Muscle of back (tissue), 11 donors: ENCODE measurements around the gene ITGA11. TPM values are rescaled to one million over a fixed set of nuclear protein-coding genes. Genes with fewer than 3 reads are reported as not detected.
"Not testable (repeated sequence)": the region's sequence is repeated elsewhere in the genome, so short reads cannot be mapped to it uniquely, and the experiment has no call there.

Source experiments
- DNase-seq, 3 donors: peaks; one replicate each; pipeline versions ENCODE4 v3.0.0 to v3.0.0-alpha.2; 2013
- polyA plus RNA-seq, 10 donors: library from polyadenylated mRNA; unstranded; fragments of 120-200 nt; gene quantifications; one replicate each; pipeline ENCODE4 v1.2.1, GENCODE V29; 2013; ENCODE audit not compliant: insufficient read length in 10 of 10

ITGA11 gene
- polyA plus RNA-seq, 10 donors: 2.2 to 10.9 (median 5.7) TPM

DNA sequence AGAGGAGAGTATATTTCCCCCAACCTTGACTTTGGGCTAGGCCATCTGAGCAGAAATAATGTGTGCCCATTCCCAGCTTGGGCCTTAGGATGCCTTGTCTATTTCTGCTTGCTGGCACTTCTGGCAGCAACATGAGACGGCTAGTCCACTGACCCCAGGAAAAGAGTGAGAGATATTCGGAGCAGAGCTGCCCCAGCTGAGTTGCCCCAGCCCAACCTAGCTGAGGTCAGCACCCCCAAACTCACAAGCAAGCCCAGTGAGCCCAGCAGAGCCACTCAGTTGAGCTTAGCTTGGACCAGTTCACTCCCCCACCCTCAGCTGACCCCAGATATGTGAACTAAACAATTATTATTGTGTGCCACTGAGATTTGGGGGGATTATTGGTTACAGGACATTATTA, 20.2 kb downstream of the ITGA11 start:
- DNase-seq: no peak

DNA sequence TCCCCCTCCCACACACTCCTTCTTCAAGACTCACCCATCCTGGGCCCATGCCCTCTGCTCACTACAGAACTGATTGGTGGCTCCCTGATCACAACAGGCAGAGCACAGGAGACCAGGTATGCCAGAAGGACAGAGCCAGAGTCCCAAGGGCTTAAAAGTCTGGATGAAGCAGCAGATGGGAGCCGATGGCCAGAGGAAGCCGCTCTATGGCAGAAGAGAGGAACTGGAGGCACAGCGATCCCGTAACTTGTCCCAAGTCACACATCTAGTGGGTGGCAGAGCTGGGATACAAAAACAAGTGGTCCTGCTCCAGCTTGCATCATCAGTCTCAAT, 20.7 kb downstream of the ITGA11 start:
- DNase-seq: no peak

DNA sequence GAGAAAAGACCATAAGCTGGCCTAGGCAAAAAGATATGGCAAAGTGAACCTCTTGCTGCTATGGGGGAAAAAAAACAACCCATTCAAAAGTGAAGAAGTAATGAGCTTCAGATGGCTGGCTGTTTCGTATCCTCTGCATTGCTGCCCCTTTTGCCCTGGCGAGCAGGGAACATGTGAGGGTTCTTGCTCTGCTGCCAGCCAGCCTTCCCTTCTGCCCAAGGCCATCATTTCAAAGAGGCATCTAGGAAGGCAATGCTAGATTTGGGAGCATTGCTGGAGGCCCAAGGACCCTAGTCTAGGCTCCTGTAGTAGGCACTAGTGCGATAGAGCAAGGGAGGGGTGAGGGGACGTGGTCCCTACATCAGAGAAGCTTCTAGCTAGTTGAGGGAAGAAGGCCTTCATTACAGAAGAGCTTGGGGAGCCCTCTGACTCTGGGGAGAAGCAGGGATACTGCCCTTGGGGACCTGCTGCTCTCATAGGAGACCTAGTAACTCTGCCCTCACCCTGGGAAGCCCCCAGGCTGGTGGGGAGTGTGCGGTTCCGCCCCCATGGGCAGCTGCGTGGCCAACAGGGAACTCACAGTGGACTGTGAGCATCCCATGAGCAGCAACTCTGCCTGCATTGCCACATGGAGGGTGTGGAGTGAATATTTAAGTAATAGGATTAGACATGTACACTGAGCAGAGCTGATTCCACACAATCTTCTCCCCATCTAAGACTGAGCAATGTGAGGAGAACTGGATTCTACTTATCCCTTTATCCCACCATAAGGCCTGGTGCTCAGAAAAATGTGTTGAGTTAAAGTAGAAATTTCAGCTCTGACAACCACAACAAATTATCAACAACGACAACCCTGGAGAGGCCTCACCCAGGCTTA, 21.3 kb downstream of the ITGA11 start:
- no peak for DNase-seq

DNA sequence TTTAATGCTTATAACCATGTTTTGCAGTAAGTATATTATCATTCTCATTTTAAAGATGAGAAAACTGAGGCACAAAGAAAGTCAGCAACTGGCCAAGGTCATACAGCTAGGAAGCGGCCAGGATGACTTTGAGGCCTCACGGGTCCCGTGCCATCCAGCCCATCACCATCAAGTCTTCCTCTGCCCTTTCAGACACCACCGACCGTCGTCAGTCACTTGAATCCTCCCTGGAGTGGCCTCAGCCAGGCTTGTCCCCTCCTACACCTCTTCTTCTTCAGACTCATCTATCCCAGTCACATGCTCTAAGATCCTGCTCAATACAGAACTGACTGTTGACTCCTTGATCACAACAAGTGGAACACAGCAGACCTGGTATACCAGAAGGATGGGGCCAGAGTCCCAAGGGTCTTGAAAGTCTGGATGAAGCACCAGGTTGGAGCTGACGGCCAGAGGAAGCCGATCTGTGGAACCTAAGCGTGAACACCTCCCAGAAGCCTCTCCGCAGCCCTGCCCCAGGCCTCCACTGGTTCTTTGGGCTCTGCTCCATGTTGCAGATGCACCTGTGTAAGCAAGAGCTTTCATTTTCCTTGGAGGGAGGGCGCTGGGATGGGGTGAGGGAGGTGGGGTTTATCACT, 22.1 kb downstream of the ITGA11 start:
- DNase-seq: no peak

DNA sequence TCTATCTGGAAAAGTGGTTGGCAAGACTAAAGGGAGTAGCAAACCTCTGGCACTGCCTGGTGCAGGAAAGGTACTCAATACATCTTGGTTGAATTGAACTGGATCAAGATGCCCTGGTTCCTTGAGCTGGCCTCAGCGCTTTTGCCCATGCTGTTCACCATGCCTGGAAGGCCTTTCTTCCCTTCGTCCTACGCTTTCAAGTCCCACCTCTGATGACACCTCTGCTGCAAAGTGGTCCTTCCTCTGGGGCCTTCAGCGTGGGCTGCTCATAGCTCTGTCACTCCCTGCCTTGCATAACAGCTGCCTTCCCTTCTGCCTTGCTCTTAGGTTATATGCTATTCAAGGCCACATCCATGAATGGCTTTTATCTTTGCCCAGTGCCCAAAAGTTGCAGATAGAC, 23.0 kb downstream of the ITGA11 start:
- DNase-seq: no peak

DNA sequence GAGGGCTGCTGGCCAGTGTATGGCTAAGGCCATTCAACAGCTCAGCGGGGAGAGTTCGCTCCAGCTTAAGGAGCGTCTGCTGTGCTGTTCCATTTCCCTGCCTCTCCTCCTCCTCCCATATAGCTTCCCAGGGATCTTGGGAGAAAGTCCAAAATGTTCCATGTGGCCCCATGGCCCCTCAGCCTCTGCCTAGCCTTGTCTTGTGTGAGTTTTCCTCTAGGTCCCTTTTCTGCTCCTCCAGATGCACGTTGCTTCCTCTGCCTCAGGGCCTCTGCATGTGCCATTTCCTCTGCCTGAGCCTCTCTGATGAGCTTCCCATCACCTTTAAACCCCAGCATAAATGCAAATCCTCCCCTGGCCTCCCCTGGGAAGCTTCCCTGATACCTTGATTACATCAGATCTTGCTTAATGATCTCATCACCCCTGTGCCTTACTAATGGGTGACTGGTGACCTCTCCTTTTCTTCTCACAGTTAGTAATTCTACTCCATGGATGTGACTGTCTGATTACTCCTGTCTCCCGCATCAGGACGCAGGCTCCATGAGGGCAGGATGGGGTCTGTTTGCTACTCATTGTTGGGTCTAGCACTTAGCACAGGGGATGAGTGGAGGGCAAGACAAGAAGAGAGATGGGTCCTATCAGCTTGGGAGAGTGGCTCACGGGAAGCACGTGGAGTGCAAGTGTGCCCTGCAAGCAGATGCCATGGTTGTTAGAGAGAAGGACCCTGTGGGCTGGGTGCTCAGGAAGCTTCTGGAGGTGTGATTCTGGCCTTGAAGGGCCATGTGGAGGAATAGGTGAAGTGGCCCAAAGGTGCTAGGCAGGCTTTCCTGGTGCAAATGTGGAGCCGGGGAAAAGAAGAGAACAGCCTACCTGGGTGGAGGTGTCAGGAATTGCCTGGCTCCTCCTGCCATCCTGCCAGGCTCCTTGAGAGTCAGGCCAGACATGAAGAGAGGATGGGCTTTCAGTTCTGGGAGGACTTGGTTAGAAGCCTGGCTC, 23.8 kb downstream of the ITGA11 start:
- no peak for DNase-seq

DNA sequence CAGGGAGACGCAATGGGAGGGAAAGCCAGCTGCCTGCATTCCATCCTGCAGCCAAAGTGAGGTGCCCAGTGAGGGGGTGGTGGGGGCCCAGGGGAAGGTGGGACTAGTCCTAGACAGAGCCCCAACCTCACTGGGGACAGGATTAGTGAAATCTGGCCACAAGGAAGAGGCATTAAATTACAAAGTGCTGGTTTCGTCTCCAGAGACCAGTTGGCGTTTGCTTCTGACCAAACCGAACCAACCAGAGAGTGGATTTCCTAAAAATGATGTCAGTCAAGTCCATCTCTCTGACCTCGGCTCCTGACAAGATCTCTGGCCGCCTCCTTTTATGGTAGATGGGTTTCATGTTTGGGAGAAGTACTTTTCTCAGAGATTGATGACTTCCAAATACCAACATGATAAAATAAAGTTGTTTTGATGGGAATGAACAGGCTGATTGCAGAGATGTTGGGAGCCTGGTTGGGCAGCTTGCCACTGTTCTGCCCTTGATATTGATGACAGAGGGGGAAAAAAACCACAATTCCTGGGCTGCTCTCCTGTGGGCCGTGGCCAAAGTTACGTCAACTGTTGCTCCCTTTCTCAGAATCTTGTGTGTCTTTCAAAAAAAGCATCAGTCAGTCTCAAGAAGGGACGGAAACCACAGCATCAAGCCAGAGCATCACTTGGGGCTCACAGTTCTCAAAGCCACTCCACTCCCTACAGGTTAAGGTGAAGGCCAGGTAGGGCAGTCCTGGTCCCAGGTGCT, 24.6 kb downstream of the ITGA11 start:
- no peak for DNase-seq

DNA sequence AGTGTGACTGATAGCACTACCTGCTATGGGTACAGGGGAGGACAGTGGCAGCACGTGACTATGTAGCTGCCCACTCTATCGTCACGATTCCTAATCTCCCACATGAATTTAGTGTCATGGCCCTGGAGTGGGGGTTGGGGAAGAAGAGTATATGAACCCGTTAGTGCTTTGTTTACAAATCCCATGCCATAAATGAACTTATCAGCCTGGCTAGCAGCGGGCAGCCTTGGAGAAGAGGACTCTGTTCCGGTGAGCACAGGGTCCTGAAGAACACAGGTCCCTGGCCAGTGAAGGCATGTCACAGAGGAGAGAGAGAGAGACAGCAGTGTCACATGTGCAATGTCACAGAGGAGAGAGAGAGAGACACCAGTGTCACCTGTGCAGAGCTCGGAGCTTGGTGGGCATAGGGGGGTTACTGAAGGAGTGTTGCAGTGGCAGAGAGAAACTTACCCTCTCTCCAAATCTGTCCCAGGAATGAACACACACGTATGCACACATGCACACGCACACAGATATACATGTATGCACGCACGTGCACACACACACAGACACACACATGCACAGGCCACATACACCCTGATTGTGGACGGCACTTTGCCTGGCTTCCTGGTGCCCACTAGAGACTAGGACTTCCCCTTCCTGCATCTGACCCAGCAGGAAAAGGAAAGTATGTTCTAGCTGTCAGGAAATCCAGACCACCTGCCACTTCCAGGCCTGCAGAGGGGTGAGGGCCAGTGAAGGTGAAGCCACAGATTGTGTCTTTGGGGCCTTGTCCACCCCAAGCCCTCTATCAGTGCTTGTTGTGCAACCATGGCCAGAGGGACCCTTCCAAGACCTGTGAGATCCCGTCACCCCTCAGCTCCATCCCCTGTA, 26.3 kb downstream of the ITGA11 start:
- no peak for DNase-seq

DNA sequence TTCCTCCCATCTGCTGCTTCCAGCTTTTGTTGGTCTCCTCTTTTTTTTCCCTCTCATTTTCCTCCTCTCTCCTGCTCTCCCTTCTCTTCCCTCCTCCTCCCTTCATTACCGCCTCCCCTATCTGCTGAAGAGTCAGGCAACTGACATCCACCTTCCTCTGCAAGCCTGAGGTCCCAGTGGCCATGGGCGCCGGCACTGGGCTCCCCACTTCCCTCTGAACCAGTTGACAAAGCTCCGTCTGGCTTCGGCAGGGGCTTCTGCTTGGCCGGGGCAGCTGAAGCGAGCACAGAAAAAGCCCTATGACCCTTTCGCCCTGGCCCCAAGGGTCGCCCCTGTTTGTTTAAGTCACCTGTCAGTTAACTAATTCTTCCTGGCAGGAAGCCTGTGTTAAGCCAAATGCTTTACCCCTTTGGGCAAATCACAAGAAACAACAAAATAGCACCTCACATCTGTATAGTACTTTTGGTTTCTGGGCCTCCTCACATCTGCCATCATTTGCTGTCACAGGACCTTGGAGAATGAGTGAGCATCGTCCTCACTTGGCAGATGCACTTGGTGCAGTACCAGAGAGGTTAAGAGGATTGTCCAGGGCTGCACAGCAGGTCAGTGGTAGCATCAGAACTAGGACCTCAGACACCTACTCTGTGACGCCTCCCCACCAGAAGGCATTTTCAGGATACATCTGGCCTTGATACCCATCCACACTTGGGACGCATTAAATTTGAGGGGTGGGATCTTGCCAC, 27.7 kb downstream of the ITGA11 start:
- no peak for DNase-seq

DNA sequence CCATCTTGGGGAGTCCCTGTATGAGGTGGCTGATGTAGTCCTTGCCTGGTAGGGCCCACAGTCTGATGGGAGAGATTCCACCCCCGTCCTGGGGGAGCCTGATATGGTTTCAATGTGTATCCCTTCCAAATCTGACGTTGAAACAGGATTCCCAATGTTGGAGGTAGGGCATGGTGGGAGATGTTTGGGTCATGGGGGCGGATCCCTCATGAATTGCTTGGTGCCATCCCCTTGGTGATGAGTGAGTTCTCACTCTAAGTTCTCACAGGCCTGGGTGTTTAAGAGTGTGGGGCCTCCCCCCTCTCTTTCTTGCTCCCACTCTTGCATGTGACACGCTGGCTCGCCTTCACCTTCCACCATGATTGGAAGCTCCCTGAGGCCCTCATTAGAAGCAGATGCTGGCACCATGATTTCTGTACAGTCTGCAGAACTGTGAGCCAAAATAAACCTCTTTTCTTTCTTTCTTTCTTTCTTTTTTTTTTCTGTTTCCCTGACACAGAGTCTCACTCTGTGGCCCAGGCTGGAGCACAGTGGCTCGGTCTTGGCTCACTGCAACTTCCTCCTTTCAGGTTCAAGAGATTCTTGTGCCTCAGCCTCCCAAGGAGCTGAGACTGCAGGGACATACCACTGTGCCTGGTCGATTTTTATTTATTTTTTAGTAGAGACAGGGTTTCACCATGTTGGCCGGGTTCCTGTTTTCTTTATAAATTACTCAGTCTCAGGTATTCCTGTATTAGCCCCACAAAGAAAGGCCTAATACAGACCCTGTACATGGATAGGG, 28.6 kb downstream of the ITGA11 start:
- no peak for DNase-seq

DNA sequence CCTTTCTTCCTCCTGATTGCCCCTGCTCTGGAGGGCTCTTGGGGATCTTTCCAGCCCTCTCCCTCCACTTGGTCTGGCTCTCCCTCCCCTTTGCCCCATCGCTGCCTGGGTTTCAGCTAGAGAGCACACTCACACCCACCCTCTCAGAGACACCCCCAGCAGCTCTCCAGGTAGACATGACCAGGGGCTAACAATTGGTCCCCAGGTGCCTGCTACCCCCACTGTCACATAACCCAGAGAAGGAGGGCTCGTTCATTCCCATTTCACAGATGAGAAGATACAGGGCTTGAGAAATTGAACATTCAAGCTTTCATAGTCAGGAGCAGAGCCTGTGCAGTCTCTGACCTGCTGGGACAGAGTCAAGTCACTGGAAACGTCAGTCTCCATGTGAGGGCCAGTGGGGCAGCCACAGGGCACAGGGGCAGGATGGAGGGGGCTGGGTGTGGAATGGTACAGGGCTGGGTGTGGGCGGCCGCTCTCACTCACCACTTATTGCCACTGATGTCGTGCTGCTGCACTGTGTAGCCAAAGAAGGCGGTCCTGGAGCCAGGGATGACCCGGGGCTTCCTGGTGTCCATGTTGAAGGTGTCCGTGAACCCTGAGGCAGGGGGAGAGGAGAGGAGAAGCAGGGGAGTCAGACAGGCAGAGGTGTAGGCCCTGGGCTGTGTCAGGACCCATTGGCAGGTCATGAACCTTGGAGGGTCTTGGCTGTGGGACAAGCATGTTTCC, 29.4 kb downstream of the ITGA11 start:
- DNase-seq: no peak

DNA sequence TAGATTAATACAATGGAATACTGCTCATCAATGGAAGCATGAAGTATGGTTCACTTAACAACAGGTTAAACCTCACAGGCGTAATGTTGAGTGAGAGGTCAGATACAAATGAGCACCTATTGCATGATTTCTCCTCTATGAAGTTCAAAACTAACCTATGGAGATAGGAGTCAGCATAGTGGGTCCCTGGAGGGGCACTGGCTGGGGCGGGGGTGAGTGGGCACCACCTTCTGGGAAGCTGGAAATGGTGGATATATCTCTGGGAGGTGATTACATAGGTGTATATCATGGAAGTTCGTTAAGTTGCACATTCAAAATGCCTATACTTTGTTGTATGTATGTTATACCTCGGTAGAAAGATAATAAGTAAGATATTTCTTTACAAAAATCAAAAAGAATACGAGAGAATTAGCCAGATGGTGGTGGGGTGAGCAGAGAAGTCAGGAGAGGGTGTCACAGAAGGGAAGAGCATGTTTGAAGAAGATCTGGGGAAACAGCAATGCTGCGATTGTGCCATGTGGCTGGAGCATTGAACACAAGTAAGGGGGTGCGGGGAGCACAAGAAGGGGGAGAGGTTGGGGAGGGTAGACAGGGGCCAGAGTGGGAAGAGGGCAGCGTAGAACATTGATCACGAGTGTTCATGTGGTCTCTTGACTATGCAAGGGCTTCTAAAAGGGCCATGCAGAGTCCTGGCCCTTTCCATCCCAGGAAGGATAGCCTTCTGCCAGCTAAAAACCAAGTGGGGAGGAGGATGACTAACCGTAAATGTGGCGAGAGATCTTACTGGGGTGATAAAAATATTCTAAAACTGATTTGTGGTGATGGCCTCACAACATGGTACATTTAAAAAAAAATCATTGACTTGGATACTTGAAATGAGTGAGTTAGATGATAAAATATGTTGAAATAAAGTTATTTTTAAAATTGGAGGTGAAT, 30.2 kb downstream of the ITGA11 start:
- no peak for DNase-seq

DNA sequence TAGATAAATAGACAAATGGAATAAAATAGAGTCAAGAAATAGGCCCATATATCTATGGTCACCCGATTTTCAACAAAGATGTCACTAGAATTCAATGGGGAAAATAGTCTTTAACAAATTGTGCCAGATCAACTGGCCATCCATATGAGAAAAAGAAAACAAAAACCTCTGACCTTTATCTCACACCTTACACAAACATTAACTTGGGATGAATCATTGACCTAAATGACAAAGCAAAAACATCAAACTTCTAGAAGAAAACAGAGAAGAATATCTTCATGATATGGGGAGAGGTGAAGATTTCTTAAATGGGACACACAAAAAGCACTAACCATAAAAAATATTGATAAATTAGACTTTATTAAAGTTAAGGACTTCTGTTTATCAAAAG, 31.9 kb downstream of the ITGA11 start:
- DNase-seq: no peak

DNA sequence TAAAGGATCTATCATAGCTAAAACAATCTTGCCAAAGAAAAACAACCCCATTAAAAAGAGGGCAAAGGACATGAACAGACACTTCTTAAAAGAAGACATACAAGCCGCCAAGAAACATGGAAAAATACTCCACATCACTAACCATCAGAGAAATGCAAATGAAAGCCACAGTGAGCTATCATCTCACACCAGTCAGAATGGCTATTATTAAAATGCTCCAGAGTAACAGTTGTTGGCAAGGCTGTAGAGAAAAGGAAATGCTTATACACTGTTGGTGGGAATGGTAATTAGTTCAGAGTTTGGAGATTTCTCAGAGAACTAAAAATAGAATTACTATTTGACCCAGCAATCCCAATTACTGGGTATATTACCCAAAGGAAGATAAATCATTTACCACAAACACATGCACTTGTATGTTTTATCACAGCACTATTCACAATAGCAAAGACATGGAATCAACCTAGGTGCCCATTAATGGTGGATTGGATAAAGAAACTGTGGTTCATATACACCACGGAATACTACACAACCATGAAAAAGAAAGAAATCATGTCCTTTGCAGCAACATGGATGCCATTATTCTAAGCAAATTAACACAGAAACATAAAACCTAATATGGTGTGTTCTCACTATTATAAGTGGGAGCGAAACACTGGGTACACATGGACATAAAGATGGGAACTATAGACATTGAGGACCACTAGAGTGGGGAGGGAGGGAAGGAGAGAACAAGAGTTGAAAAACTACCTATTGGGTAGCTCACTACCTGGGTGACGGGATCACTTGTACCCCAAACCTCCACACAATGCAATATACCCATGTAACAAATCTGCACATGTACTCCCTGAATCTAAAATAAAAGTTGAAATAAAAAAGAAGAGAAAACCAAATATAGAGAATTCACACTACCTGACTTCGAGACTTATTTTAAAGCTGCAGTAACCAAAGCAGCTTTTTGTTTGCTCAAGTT, 32.6 kb downstream of the ITGA11 start:
- no peak for DNase-seq

DNA sequence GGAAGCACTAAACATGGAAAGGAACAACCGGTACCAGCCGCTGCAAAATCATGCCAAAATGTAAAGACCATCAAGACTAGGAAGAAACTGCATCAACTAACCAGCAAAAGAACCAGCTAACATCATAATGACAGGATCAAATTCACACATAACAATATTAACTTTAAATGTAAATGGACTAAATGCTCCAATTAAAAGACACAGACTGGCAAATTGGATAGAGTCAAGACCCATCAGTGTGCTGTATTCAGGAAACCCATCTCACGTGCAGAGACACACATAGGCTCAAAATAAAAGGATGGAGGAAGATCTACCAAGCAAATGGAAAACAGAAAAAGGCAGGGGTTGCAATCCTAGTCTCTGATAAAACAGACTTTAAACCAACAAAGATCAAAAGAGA, 34.0 kb downstream of the ITGA11 start:
- not testable (repeated sequence) for DNase-seq

DNA sequence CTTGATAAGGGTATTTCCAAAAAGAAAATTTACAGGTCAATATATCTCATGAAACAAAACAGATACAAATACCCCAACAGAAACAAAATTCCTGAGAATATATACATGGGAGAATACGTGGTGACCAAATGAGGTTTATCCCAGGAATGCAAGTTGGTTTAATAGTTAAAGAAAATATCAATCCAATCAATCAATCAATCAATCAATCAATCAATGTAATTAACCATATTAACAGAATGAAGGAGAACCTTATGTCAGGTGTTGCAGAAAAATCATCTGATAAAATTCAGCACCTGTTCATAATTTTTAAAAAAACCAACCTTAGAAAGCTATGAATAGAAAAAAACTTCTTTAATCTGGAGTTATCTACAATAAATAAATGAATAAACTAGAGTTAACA, 35.9 kb downstream of the ITGA11 start:
- no peak for DNase-seq
